HEK293 (cell line): Measurements from ENCODE around the gene CATSPERD.

Source experiments
- CTCF ChIA-PET: fragments of 350-600 bp; formaldehyde crosslinking; extraction: SDS; loops from one replicate; lab custom pipeline; 2021; ENCODE audit warnings: antibody characterized with exemption; lab: Yijun Ruan, JAX
- POLR2A ChIA-PET: fragments of 300-600 bp; formaldehyde crosslinking; extraction: SDS; loops from one replicate; lab custom pipeline; 2020; ENCODE audit warnings: antibody characterized with exemption, inconsistent platforms; lab: Yijun Ruan, JAX
- H3K27ac ChIP-seq: fragments of 200-500 bp; sonication (Bioruptor generic); 2 replicates; pipeline ENCODE4 v1.5.1; 2014; ENCODE audit warnings: low read depth, low read length, control low read depth, inconsistent platforms; ENCODE audit errors: extremely low read depth
- H3K36me3 ChIP-seq, 2 experiments: fragments of 200-500 bp in 1 of 2; sonication (Bioruptor generic) in 1 of 2; 1 replicate in 1 of 2; 2 replicates in 1 of 2; pipeline ENCODE4 v1.5.1; 2014 to 2017; ENCODE audit warnings: inconsistent platforms in 2 of 2, low read length in 2 of 2; ENCODE audit not compliant: control insufficient read depth in 2 of 2, insufficient read depth in 1 of 2
- H3K4me1 ChIP-seq: fragments of 200-500 bp; sonication (Bioruptor generic); 2 replicates; pipeline ENCODE4 v1.5.1; 2014; ENCODE audit warnings: mild to moderate bottlenecking, low read length, inconsistent platforms; ENCODE audit not compliant: control insufficient read depth, insufficient read depth
- H3K4me3 ChIP-seq: 2 replicates; pipeline ENCODE4 v1.5.1; 2011; ENCODE audit warnings: low read depth, mild to moderate bottlenecking, control low read depth, low read length, moderate library complexity
- H3K9me3 ChIP-seq: fragments of 200-500 bp; sonication (Bioruptor generic); 2 replicates; pipeline ENCODE4 v1.5.1; 2014; ENCODE audit warnings: low read depth, low read length, inconsistent platforms; ENCODE audit not compliant: control insufficient read depth, insufficient read depth
- BCL11A ChIP-seq: fragments of 450-650 bp; formaldehyde crosslinking; IDR thresholded peaks from 2 replicates; pipeline ENCODE4 v1.5.1; 2016; ENCODE audit warnings: low read depth, missing biosample characterization, missing genetic modification characterization
- HOXC10 ChIP-seq: sonication (generic); formaldehyde crosslinking; IDR thresholded peaks from 2 replicates; pipeline ENCODE4 v1.8.1; 2023; ENCODE audit warnings: mild to moderate bottlenecking, missing genetic modification reagents
- IKZF3 ChIP-seq: fragments of 450-650 bp; IDR thresholded peaks from 2 replicates; pipeline ENCODE4 v1.5.0; 2018; ENCODE audit warnings: missing biosample characterization, mild to moderate bottlenecking, missing genetic modification characterization, moderate library complexity
- KLF9 ChIP-seq: fragments of 450-650 bp; formaldehyde crosslinking; IDR thresholded peaks from 2 replicates; pipeline ENCODE4 v1.5.1; 2016; ENCODE audit warnings: missing biosample characterization, missing genetic modification characterization, low read depth
- PRDM1 ChIP-seq: fragments of 450-650 bp; formaldehyde crosslinking; IDR thresholded peaks from 2 replicates; pipeline ENCODE4; 2016; ENCODE audit warnings: missing biosample characterization, missing genetic modification characterization
- ZBTB48 ChIP-seq: fragments of 450-650 bp; formaldehyde crosslinking; IDR thresholded peaks from 2 replicates; pipeline ENCODE4 v1.5.1; 2016; ENCODE audit warnings: missing biosample characterization, missing genetic modification characterization
- ZBTB7A ChIP-seq: fragments of 450-650 bp; formaldehyde crosslinking; IDR thresholded peaks from 2 replicates; pipeline ENCODE4 v1.5.1; 2016; ENCODE audit warnings: low read depth, missing biosample characterization, missing genetic modification characterization
- ZFP41 ChIP-seq: fragments of 450-650 bp; formaldehyde crosslinking; IDR thresholded peaks from 2 replicates; pipeline ENCODE4 v1.5.1; 2016; ENCODE audit warnings: missing biosample characterization, missing genetic modification characterization, borderline replicate concordance
- ZNF121 ChIP-seq: fragments of 450-650 bp; formaldehyde crosslinking; IDR thresholded peaks from 2 replicates; pipeline ENCODE4 v1.5.1; 2016; ENCODE audit warnings: missing biosample characterization, missing genetic modification characterization
- ZNF138 ChIP-seq: fragments of 450-650 bp; formaldehyde crosslinking; IDR thresholded peaks from 2 replicates; pipeline ENCODE4 v1.5.1; 2016; ENCODE audit warnings: missing biosample characterization, missing genetic modification characterization, borderline replicate concordance
- ZNF146 ChIP-seq: fragments of 450-650 bp; formaldehyde crosslinking; IDR thresholded peaks from 2 replicates; pipeline ENCODE4 v1.5.1; 2016; ENCODE audit warnings: missing biosample characterization, missing genetic modification characterization
- ZNF174 ChIP-seq: fragments of 450-650 bp; formaldehyde crosslinking; IDR thresholded peaks from 2 replicates; pipeline ENCODE4 v1.5.0; 2017; ENCODE audit warnings: missing biosample characterization, mild to moderate bottlenecking, missing genetic modification characterization
- ZNF184 ChIP-seq: fragments of 450-650 bp; IDR thresholded peaks from 2 replicates; pipeline ENCODE4 v1.5.1; 2018; ENCODE audit warnings: missing biosample characterization, mild to moderate bottlenecking, missing genetic modification characterization
- ZNF202 ChIP-seq: fragments of 450-650 bp; formaldehyde crosslinking; IDR thresholded peaks from 2 replicates; pipeline ENCODE4 v1.5.1; 2016; ENCODE audit warnings: missing biosample characterization, missing genetic modification characterization, borderline replicate concordance
- ZNF211 ChIP-seq: fragments of 450-650 bp; formaldehyde crosslinking; IDR thresholded peaks from 2 replicates; pipeline ENCODE4 v1.5.1; 2016; ENCODE audit warnings: low read depth, missing biosample characterization, missing genetic modification characterization
- ZNF239 ChIP-seq: fragments of 450-650 bp; formaldehyde crosslinking; IDR thresholded peaks from 2 replicates; pipeline ENCODE4 v1.5.1; 2016; ENCODE audit warnings: missing biosample characterization, missing genetic modification characterization
- ZNF266 ChIP-seq: fragments of 450-650 bp; formaldehyde crosslinking; IDR thresholded peaks from 2 replicates; pipeline ENCODE4 v1.5.1; 2016; ENCODE audit warnings: missing biosample characterization, missing genetic modification characterization, low read depth
- ZNF274 ChIP-seq, 2 experiments: fragments of 200-500 bp in 1 of 2; fragments of 450-650 bp in 1 of 2; sonication (Bioruptor generic) in 1 of 2; formaldehyde crosslinking in 1 of 2; IDR thresholded peaks; 2 replicates each; pipeline versions ENCODE4 v1.5.1 to v1.6.1; 2014 to 2016; ENCODE audit warnings: borderline replicate concordance in 1 of 2, inconsistent platforms in 1 of 2, low read length in 1 of 2, missing biosample characterization in 1 of 2, missing genetic modification characterization in 1 of 2
- ZNF280D ChIP-seq: fragments of 450-650 bp; formaldehyde crosslinking; IDR thresholded peaks from 2 replicates; pipeline ENCODE4 v1.5.1; 2016; ENCODE audit warnings: missing biosample characterization, missing genetic modification characterization
- ZNF341 ChIP-seq: fragments of 450-650 bp; formaldehyde crosslinking; IDR thresholded peaks from 2 replicates; pipeline ENCODE4; 2016; ENCODE audit warnings: low read depth, missing biosample characterization, missing genetic modification characterization
- ZNF366 ChIP-seq: fragments of 450-650 bp; formaldehyde crosslinking; conservative IDR thresholded peaks from 2 replicates; pipeline ENCODE4 v1.5.1; 2016; ENCODE audit warnings: missing biosample characterization, missing genetic modification characterization
- ZNF416 ChIP-seq: fragments of 450-650 bp; formaldehyde crosslinking; IDR thresholded peaks from 2 replicates; pipeline ENCODE4 v1.5.1; 2016; ENCODE audit warnings: missing biosample characterization, missing genetic modification characterization
- ZNF501 ChIP-seq: fragments of 450-650 bp; formaldehyde crosslinking; IDR thresholded peaks from 2 replicates; pipeline ENCODE4 v1.5.1; 2016; ENCODE audit warnings: missing biosample characterization, missing genetic modification characterization
- ZNF530 ChIP-seq: fragments of 450-650 bp; formaldehyde crosslinking; IDR thresholded peaks from 2 replicates; pipeline ENCODE4 v1.5.1; 2016; ENCODE audit warnings: low read depth, missing biosample characterization, missing genetic modification characterization
- ZNF623 ChIP-seq: fragments of 450-650 bp; formaldehyde crosslinking; IDR thresholded peaks from 2 replicates; pipeline ENCODE4 v1.5.1; 2016; ENCODE audit warnings: missing biosample characterization, missing genetic modification characterization
- ZNF654 ChIP-seq: fragments of 450-650 bp; formaldehyde crosslinking; IDR thresholded peaks from 2 replicates; pipeline ENCODE4 v1.5.1; 2016; ENCODE audit warnings: low read depth, missing biosample characterization, missing genetic modification characterization
- ZNF660 ChIP-seq: fragments of 450-650 bp; IDR thresholded peaks from 2 replicates; pipeline ENCODE4 v1.5.1; 2018; ENCODE audit warnings: missing biosample characterization, mild to moderate bottlenecking, missing genetic modification characterization
- ZNF777 ChIP-seq: fragments of 450-650 bp; formaldehyde crosslinking; IDR thresholded peaks from 2 replicates; pipeline ENCODE4 v1.5.1; 2017; ENCODE audit warnings: missing biosample characterization, missing genetic modification characterization, borderline replicate concordance
- ZSCAN16 ChIP-seq: fragments of 450-650 bp; formaldehyde crosslinking; IDR thresholded peaks from 2 replicates; pipeline ENCODE4 v1.5.1; 2016; ENCODE audit warnings: missing biosample characterization, missing genetic modification characterization
- ZSCAN30 ChIP-seq: fragments of 450-650 bp; IDR thresholded peaks from 2 replicates; pipeline ENCODE4 v1.5.1; 2018; ENCODE audit warnings: missing biosample characterization, mild to moderate bottlenecking, missing genetic modification characterization, moderate library complexity
- TF ChIP-seq, protein P1 (sequence below): fragments of 450-650 bp; formaldehyde crosslinking; conservative IDR thresholded peaks from 2 replicates; pipeline ENCODE4 v1.5.1; 2016; ENCODE audit warnings: low read depth, missing biosample characterization, missing genetic modification characterization

Gene CATSPERD

GRCh38 chr19:5814852-5815246 lies 94.4 kb downstream of the CATSPERD start:
- H3K27ac ChIP-seq, result no peak overlapping the region
- no peaks in the 10 kb centered on the region for H3K36me3 ChIP-seq
- TF ChIP-seq ZNF174 (tag by site-specific recombination) (no peak), ZNF501 (tag by site-specific recombination) (no peak), ZBTB7A (tag by site-specific recombination) (no peak), ZBTB48 (no peak), ZFP41 (no peak), ZNF239 (tag by site-specific recombination) (no peak), ZNF274 (IDR thresholded peaks at IDR 0.05; ENCODE audit: low read length) (no peak), ZNF274 (tag by site-specific recombination; IDR thresholded peaks at IDR 0.05; ENCODE audit: borderline replicate concordance) (no peak), ZNF530 (tag by site-specific recombination) (no peak), ZNF211 (tag by site-specific recombination) (no peak), IKZF3 (tag by site-specific recombination) (no peak), ZNF660 (tag by site-specific recombination) (no peak), ZNF416 (tag by site-specific recombination) (no peak), ZNF138 (tag by site-specific recombination) (no peak), BCL11A (tag by site-specific recombination) (no peak), ZSCAN30 (tag by site-specific recombination) (no peak)
- TF ChIP-seq, all 188 proteins: peak for 0
- POLR2A ChIA-PET, result no interaction called here
- CTCF ChIA-PET, result interaction anchor here (1.0 to 2.6 kb wide), 2 partner anchors 11 to 13 kb away, joined by 3 to 19 read pairs; partner anchors contain the start of gene NRTN
- Histone ChIP-seq H3K4me1 (no peaks in the 10 kb centered on the region), H3K4me3 (no peak overlapping the region), H3K9me3 (no peaks in the 10 kb centered on the region)

- H3K4me3 ChIP-seq, result no peak overlapping the region
- H3K36me3 ChIP-seq, result no peaks in the 10 kb centered on the region
- H3K9me3 ChIP-seq, result no peaks in the 10 kb centered on the region
- POLR2A ChIA-PET, result no interaction called here
- H3K4me1 ChIP-seq, result no peaks in the 10 kb centered on the region
- no peak overlapping the region for H3K27ac ChIP-seq
- CTCF ChIA-PET, result interaction anchor here (0.6 to 1.6 kb wide), 2 partner anchors 13 to 43 kb away, joined by 3 to 4 read pairs; no protein-coding TSS in a partner anchor
- TF ChIP-seq ZNF341 (tag by site-specific recombination) (no peak), ZNF184 (tag by site-specific recombination) (no peak), ZNF654 (tag by site-specific recombination) (no peak), ZNF266 (tag by site-specific recombination) (no peak), HOXC10 (CRISPR knock-in tag) (no peak), ZNF121 (peak; percentile 78), KLF9 (tag by site-specific recombination) (no peak), ZSCAN16 (no peak), ZNF777 (tag by site-specific recombination) (no peak), ZNF202 (tag by site-specific recombination) (no peak), ZNF146 (tag by site-specific recombination) (no peak), ZNF366 (tag by site-specific recombination) (peak; percentile 93), ZNF623 (no peak), PRDM1 (tag by site-specific recombination) (peak; percentile 99), ZNF280D (tag by site-specific recombination) (no peak)
- TF ChIP-seq, protein P1, sequence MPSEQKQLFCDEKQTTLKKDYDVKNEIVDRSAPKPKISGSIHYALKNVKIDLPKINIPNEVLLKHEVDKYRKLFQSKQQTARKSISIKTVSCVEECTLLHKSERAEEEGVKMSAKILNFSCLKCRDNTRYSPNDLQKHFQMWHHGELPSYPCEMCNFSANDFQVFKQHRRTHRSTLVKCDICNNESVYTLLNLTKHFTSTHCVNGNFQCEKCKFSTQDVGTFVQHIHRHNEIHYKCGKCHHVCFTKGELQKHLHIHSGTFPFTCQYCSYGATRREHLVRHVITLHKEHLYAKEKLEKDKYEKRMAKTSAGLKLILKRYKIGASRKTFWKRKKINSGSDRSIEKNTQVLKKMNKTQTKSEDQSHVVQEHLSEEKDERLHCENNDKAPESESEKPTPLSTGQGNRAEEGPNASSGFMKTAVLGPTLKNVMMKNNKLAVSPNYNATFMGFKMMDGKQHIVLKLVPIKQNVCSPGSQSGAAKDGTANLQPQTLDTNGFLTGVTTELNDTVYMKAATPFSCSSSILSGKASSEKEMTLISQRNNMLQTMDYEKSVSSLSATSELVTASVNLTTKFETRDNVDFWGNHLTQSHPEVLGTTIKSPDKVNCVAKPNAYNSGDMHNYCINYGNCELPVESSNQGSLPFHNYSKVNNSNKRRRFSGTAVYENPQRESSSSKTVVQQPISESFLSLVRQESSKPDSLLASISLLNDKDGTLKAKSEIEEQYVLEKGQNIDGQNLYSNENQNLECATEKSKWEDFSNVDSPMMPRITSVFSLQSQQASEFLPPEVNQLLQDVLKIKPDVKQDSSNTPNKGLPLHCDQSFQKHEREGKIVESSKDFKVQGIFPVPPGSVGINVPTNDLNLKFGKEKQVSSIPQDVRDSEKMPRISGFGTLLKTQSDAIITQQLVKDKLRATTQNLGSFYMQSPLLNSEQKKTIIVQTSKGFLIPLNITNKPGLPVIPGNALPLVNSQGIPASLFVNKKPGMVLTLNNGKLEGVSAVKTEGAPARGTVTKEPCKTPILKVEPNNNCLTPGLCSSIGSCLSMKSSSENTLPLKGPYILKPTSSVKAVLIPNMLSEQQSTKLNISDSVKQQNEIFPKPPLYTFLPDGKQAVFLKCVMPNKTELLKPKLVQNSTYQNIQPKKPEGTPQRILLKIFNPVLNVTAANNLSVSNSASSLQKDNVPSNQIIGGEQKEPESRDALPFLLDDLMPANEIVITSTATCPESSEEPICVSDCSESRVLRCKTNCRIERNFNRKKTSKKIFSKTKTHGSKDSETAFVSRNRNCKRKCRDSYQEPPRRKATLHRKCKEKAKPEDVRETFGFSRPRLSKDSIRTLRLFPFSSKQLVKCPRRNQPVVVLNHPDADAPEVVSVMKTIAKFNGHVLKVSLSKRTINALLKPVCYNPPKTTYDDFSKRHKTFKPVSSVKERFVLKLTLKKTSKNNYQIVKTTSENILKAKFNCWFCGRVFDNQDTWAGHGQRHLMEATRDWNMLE, result no peak
Observed at GRCh38 chr19:5817218-5817617, 96.8 kb downstream of the CATSPERD start.
